Measurements from ENCODE around the gene BMI1.

The BMI1 gene

GRCh38 chr10:22320591-22321155 is at the start of gene BMI1:
Gene BMI1 (plus strand): TSS chr10:22321099. CDS start chr10:22326450, 5,351 bp downstream.
- Histone ChIP-seq H3K9me3 (ENCODE audit: control insufficient read depth, insufficient read depth, low read length) (no peaks in the 10 kb centered on the region), H3K4me1 (ENCODE audit: control insufficient read depth, insufficient read depth, low read length) (peaks cover 56% of the 10 kb centered on the region), H3K36me3 (ENCODE audit: control insufficient read depth, insufficient read depth, low read length) (no peaks in the 10 kb centered on the region), H3K27ac (ENCODE audit: low read depth, low read length) (peak within 1 kb of the TSS; percentile 17), H3K27me3 (ENCODE audit: control insufficient read depth, insufficient read depth, low read length) (peaks cover 80% of the 10 kb centered on the region), H3K4me3 (ENCODE audit: low read depth, low read length) (peak within 1 kb of the TSS; percentile 68), H3K9ac (ENCODE audit: low read depth, low read length) (peak within 1 kb of the TSS; percentile 54; the same call in 1 of the 2 replicates)

GRCh38 chr10:22271786-22272185 is 49.1 kb upstream of the BMI1 start:
- H3K4me3 ChIP-seq (ENCODE audit: low read depth, low read length) = no peak overlapping the region
- no peaks in the 10 kb centered on the region for H3K4me1 ChIP-seq (ENCODE audit: control insufficient read depth, insufficient read depth, low read length)
- no peaks in the 10 kb centered on the region for H3K9me3 ChIP-seq (ENCODE audit: control insufficient read depth, insufficient read depth, low read length)
- H3K27me3 ChIP-seq (ENCODE audit: control insufficient read depth, insufficient read depth, low read length) = no peaks in the 10 kb centered on the region
- H3K36me3 ChIP-seq (ENCODE audit: control insufficient read depth, insufficient read depth, low read length) = no peaks in the 10 kb centered on the region
- H3K27ac ChIP-seq (ENCODE audit: low read depth, low read length) = no peak overlapping the region
- no peak overlapping the region for H3K9ac ChIP-seq (ENCODE audit: low read depth, low read length)

GRCh38 chr10:22278441-22278782 is 42.5 kb upstream of the BMI1 start:
- Histone ChIP-seq H3K9me3 (ENCODE audit: control insufficient read depth, insufficient read depth, low read length) (no peaks in the 10 kb centered on the region), H3K36me3 (ENCODE audit: control insufficient read depth, insufficient read depth, low read length) (no peaks in the 10 kb centered on the region), H3K9ac (ENCODE audit: low read depth, low read length) (no peak overlapping the region), H3K4me3 (ENCODE audit: low read depth, low read length) (no peak overlapping the region), H3K27me3 (ENCODE audit: control insufficient read depth, insufficient read depth, low read length) (no peaks in the 10 kb centered on the region; the same call in 1 of the 2 replicates), H3K27ac (ENCODE audit: low read depth, low read length) (no peak overlapping the region), H3K4me1 (ENCODE audit: control insufficient read depth, insufficient read depth, low read length) (peaks cover 27% of the 10 kb centered on the region)

GRCh38 chr10:22280078-22280477 is 40.8 kb upstream of the BMI1 start:
- Histone ChIP-seq H3K4me1 (ENCODE audit: control insufficient read depth, insufficient read depth, low read length) (peaks cover 27% of the 10 kb centered on the region), H3K27ac (ENCODE audit: low read depth, low read length) (no peak overlapping the region), H3K9ac (ENCODE audit: low read depth, low read length) (no peak overlapping the region), H3K27me3 (ENCODE audit: control insufficient read depth, insufficient read depth, low read length) (no peaks in the 10 kb centered on the region; the same call in 1 of the 2 replicates), H3K4me3 (ENCODE audit: low read depth, low read length) (peak overlapping the region; percentile 18; the same call in 1 of the 2 replicates), H3K36me3 (ENCODE audit: control insufficient read depth, insufficient read depth, low read length) (no peaks in the 10 kb centered on the region), H3K9me3 (ENCODE audit: control insufficient read depth, insufficient read depth, low read length) (no peaks in the 10 kb centered on the region)

GRCh38 chr10:22285130-22285529 is 35.8 kb upstream of the BMI1 start:
- Histone ChIP-seq H3K27me3 (ENCODE audit: control insufficient read depth, insufficient read depth, low read length) (no peaks in the 10 kb centered on the region), H3K4me1 (ENCODE audit: control insufficient read depth, insufficient read depth, low read length) (peaks cover 8% of the 10 kb centered on the region), H3K4me3 (ENCODE audit: low read depth, low read length) (no peak overlapping the region), H3K9me3 (ENCODE audit: control insufficient read depth, insufficient read depth, low read length) (no peaks in the 10 kb centered on the region), H3K27ac (ENCODE audit: low read depth, low read length) (no peak overlapping the region), H3K9ac (ENCODE audit: low read depth, low read length) (no peak overlapping the region), H3K36me3 (ENCODE audit: control insufficient read depth, insufficient read depth, low read length) (no peaks in the 10 kb centered on the region)

- H3K4me3 ChIP-seq (ENCODE audit: low read depth, low read length) = no peak overlapping the region
- no peaks in the 10 kb centered on the region for H3K36me3 ChIP-seq (ENCODE audit: control insufficient read depth, insufficient read depth, low read length)
- no peaks in the 10 kb centered on the region for H3K9me3 ChIP-seq (ENCODE audit: control insufficient read depth, insufficient read depth, low read length)
- H3K9ac ChIP-seq (ENCODE audit: low read depth, low read length) = no peak overlapping the region
- no peak overlapping the region for H3K27ac ChIP-seq (ENCODE audit: low read depth, low read length)
- H3K4me1 ChIP-seq (ENCODE audit: control insufficient read depth, insufficient read depth, low read length) = no peaks in the 10 kb centered on the region
- H3K27me3 ChIP-seq (ENCODE audit: control insufficient read depth, insufficient read depth, low read length) = no peaks in the 10 kb centered on the region
Observed at GRCh38 chr10:22293747-22294404, 27.0 kb upstream of the BMI1 start.

GRCh38 chr10:22294694-22295093 is 26.2 kb upstream of the BMI1 start:
- Histone ChIP-seq H3K4me1 (ENCODE audit: control insufficient read depth, insufficient read depth, low read length) (no peaks in the 10 kb centered on the region), H3K9ac (ENCODE audit: low read depth, low read length) (no peak overlapping the region), H3K27ac (ENCODE audit: low read depth, low read length) (no peak overlapping the region), H3K9me3 (ENCODE audit: control insufficient read depth, insufficient read depth, low read length) (no peaks in the 10 kb centered on the region), H3K4me3 (ENCODE audit: low read depth, low read length) (no peak overlapping the region), H3K27me3 (ENCODE audit: control insufficient read depth, insufficient read depth, low read length) (no peaks in the 10 kb centered on the region), H3K36me3 (ENCODE audit: control insufficient read depth, insufficient read depth, low read length) (no peaks in the 10 kb centered on the region)

- Histone ChIP-seq H3K4me3 (ENCODE audit: low read depth, low read length) (no peak overlapping the region), H3K36me3 (ENCODE audit: control insufficient read depth, insufficient read depth, low read length) (no peaks in the 10 kb centered on the region), H3K9me3 (ENCODE audit: control insufficient read depth, insufficient read depth, low read length) (no peaks in the 10 kb centered on the region), H3K27me3 (ENCODE audit: control insufficient read depth, insufficient read depth, low read length) (no peaks in the 10 kb centered on the region), H3K4me1 (ENCODE audit: control insufficient read depth, insufficient read depth, low read length) (no peaks in the 10 kb centered on the region), H3K9ac (ENCODE audit: low read depth, low read length) (no peak overlapping the region), H3K27ac (ENCODE audit: low read depth, low read length) (no peak overlapping the region)
Observed at GRCh38 chr10:22301193-22301592, 19.7 kb upstream of the BMI1 start.

GRCh38 chr10:22303461-22303860 is 17.4 kb upstream of the BMI1 start:
- Histone ChIP-seq H3K27ac (ENCODE audit: low read depth, low read length) (no peak overlapping the region), H3K9me3 (ENCODE audit: control insufficient read depth, insufficient read depth, low read length) (no peaks in the 10 kb centered on the region), H3K36me3 (ENCODE audit: control insufficient read depth, insufficient read depth, low read length) (no peaks in the 10 kb centered on the region), H3K4me1 (ENCODE audit: control insufficient read depth, insufficient read depth, low read length) (no peaks in the 10 kb centered on the region), H3K4me3 (ENCODE audit: low read depth, low read length) (no peak overlapping the region), H3K9ac (ENCODE audit: low read depth, low read length) (no peak overlapping the region), H3K27me3 (ENCODE audit: control insufficient read depth, insufficient read depth, low read length) (no peaks in the 10 kb centered on the region)

GRCh38 chr10:22305721-22306120 is 15.2 kb upstream of the BMI1 start:
- Histone ChIP-seq H3K9me3 (ENCODE audit: control insufficient read depth, insufficient read depth, low read length) (no peaks in the 10 kb centered on the region), H3K4me1 (ENCODE audit: control insufficient read depth, insufficient read depth, low read length) (no peaks in the 10 kb centered on the region), H3K4me3 (ENCODE audit: low read depth, low read length) (no peak overlapping the region), H3K27me3 (ENCODE audit: control insufficient read depth, insufficient read depth, low read length) (no peaks in the 10 kb centered on the region; the same call in 1 of the 2 replicates), H3K36me3 (ENCODE audit: control insufficient read depth, insufficient read depth, low read length) (no peaks in the 10 kb centered on the region), H3K27ac (ENCODE audit: low read depth, low read length) (no peak overlapping the region), H3K9ac (ENCODE audit: low read depth, low read length) (no peak overlapping the region)

- no peaks in the 10 kb centered on the region for H3K36me3 ChIP-seq (ENCODE audit: control insufficient read depth, insufficient read depth, low read length)
- no peak overlapping the region for H3K9ac ChIP-seq (ENCODE audit: low read depth, low read length)
- H3K27me3 ChIP-seq (ENCODE audit: control insufficient read depth, insufficient read depth, low read length) = peaks cover 9% of the 10 kb centered on the region
- no peak overlapping the region for H3K27ac ChIP-seq (ENCODE audit: low read depth, low read length)
- no peaks in the 10 kb centered on the region for H3K4me1 ChIP-seq (ENCODE audit: control insufficient read depth, insufficient read depth, low read length)
- H3K4me3 ChIP-seq (ENCODE audit: low read depth, low read length) = no peak overlapping the region
- H3K9me3 ChIP-seq (ENCODE audit: control insufficient read depth, insufficient read depth, low read length) = no peaks in the 10 kb centered on the region
Observed at GRCh38 chr10:22308390-22308789, 12.5 kb upstream of the BMI1 start.

Data from HUES48 (cell line).